AG09319 (cell line): ENCODE measurements around the gene COL4A3.

Experiments
- DNase-seq: peaks from one replicate; pipeline ENCODE4 v3.0.0-alpha.2; 2010; ENCODE audit warnings: low read depth; ENCODE audit errors: extremely low read depth
- TF ChIP-seq, protein P1 (sequence below): IDR thresholded peaks from 2 replicates; pipeline ENCODE4 v1.5.1; 2011; ENCODE audit warnings: low read depth, mild to moderate bottlenecking, inconsistent platforms, low read length, moderate library complexity

The COL4A3 gene

DNA sequence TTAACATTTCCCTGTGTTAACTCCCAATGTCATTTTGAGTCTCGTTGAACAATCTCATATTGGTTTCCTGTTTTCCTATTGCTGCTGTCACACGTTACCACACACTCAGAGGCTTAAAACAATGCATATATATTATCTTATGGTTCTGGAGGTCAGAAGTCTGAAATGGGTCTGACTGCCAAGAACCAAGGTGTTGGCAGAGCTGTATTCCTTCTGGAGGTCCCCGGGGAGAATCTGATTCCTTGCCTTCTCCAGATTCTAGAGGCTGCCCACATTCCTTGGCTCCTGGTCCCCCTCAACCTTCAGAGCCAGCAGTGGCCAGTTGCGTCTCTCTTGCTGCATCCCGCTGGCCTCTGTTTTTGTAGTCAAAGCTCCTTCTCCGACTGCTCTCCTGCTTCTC lies 18.0 kb upstream of the COL4A3 start:
- TF ChIP-seq, protein P1, sequence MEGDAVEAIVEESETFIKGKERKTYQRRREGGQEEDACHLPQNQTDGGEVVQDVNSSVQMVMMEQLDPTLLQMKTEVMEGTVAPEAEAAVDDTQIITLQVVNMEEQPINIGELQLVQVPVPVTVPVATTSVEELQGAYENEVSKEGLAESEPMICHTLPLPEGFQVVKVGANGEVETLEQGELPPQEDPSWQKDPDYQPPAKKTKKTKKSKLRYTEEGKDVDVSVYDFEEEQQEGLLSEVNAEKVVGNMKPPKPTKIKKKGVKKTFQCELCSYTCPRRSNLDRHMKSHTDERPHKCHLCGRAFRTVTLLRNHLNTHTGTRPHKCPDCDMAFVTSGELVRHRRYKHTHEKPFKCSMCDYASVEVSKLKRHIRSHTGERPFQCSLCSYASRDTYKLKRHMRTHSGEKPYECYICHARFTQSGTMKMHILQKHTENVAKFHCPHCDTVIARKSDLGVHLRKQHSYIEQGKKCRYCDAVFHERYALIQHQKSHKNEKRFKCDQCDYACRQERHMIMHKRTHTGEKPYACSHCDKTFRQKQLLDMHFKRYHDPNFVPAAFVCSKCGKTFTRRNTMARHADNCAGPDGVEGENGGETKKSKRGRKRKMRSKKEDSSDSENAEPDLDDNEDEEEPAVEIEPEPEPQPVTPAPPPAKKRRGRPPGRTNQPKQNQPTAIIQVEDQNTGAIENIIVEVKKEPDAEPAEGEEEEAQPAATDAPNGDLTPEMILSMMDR, result no peak
- DNase-seq, result no peak

GRCh38 chr2:227147023-227147422 lies 17.4 kb upstream of the COL4A3 start:
- DNase-seq, result no peak

GRCh38 chr2:227148106-227148505 lies 16.3 kb upstream of the COL4A3 start:
- no peak for DNase-seq
- TF ChIP-seq, protein P1, result no peak

More at GRCh38 chr2:227147023-227147422, 17.4 kb upstream of the COL4A3 start:
- TF ChIP-seq, protein P1, result no peak

DNA sequence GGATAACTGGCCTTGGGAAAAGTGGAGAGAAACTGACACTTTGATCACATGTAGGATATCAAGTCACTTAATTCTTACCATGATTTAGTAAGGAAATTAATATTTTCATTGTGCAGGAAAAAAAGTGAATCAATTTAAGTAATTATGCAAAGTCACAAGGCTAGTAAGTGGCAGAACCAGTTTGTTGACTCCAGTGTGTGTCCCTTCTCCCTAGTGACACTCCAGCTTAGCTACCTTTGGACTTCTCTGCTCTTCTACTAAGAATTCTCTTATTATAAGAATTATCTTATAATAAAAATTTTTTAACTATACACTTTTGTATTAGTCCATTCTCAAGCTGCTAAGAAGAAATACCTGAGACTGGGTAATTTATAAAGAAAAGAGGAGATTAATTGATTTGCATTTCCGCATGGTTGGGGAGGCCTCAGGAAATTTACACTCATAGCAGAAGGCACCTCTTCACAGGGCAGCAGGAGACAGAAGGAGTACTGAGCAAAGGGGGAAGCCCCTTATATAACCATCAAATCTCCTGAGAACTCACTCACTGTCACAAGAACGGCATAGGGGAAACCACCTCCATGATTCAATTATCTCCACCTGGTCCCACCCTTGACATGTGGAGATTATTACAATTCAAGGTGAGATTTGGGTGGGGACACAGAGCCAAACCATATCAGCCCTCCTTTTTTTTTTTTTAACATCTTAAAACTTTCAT lies 14.0 kb upstream of the COL4A3 start:
- TF ChIP-seq, protein P1, result no peak
- DNase-seq, result no peak

DNA sequence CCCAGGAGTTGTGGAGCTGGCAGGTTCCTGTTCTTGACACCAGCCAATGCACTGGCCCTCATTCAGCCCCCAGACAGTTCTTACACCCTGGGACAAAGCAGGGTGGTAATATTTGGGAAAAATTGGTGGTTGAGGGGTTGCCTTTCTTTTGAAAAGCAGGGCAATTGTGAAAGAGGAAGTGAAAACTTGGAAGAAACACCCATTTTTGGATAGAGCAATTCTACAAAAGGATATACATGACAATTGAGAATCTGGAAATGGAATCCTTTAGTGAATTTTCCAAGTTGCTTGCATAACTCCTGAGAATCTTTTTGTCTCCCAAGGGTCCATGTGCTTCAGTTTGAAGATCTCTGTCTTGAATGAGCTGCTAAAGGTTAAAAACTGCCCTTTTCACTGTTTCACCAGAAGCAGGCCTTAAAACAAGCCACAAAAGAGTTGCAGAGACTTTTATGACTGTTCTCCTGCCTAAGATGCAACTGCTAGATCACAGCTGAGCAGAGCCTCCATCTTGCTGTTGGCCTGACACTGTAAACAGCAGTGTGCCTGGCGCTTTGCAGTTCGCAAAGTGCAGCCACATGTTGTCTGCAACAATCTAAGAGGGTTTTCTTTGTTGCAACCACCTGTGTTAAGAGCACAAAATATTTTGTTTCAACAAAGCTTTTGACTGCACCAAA lies 12.2 kb upstream of the COL4A3 start:
- no peak for DNase-seq
- TF ChIP-seq, protein P1, result no peak

DNA sequence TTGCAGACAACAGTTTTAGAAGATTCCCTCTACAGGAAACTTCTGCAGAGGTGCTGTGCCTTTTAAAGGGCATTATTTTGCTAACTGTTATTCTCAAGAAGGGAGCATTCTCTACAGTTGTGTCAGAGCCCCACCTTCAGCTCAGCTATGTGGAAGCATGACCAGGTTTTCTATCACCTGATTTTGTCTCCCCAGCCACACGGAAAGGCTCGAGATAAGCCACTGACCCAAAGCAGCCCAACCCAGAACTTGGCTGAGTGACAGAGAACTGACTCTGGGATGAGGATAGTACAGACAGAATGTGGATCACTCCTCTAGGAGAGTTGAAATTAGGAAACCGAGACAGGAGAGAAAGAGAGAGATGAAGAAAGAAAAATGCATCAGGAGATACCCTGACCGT lies 11.1 kb upstream of the COL4A3 start:
- DNase-seq, result no peak
- TF ChIP-seq, protein P1, result no peak

DNA sequence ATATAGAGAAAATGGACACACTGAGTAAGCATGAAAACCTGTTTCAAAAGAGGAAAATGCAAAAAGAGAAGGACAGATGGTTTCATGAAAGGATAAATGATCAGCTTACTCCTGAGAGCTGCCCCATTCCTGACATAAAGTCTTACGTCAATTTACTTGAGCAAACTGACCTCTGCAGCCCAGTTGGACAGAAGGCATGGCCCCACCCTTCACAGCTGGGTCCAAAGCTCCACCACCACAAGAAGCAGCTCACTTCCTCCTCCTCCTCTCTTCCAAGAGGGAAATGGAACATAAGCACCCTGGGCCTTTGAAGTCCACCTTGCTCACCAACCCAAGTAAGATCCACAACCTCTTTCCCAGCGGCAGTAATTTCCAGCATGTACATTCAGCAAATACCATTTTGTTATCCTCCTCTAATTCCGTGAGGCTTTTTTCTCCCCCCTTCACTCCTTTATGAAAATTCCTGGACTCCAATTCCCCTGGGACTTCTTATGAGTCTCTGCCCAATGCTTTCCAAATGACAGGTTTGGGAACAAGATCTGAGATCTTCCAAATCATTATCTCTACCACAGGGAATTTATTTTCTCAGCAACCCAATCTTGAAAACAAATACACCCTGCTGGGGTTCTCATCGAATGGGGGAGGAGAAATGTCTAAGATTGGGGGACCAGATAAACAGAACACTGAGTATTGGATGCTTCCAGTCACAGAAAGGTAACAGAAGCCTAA lies 10.5 kb upstream of the COL4A3 start:
- no peak for DNase-seq
- TF ChIP-seq, protein P1, result no peak
